Brain microvascular endothelial cell (primary cell): ENCODE data around the gene DGKG.

ENCODE experiments used
- DNase-seq: peaks from one replicate; pipeline ENCODE4 v3.0.0-alpha.2; 2020
- H3K27ac ChIP-seq: fragments of 250-450 bp; sonication (Bioruptor Pico); 2 replicates; pipeline ENCODE4 v1.5.1; 2020; ENCODE audit warnings: mild to moderate bottlenecking, moderate library complexity
- H3K27me3 ChIP-seq: fragments of 250-450 bp; sonication (Bioruptor Pico); replicated peaks from 2 replicates; pipeline ENCODE4 v1.5.1; 2020; ENCODE audit warnings: mild to moderate bottlenecking
- H3K36me3 ChIP-seq: fragments of 250-450 bp; sonication (Bioruptor Pico); replicated peaks from 2 replicates; pipeline ENCODE4 v1.5.1; 2020; ENCODE audit warnings: mild to moderate bottlenecking
- H3K4me3 ChIP-seq: 2 replicates; pipeline ENCODE4 v1.5.1; 2011; ENCODE audit warnings: low read depth, mild to moderate bottlenecking, control low read depth, low read length, moderate library complexity
- CTCF ChIP-seq: IDR thresholded peaks from 2 replicates; pipeline ENCODE4 v1.5.1; 2011; ENCODE audit warnings: low read depth, mild to moderate bottlenecking, moderate library complexity, low read length, control low read depth, inconsistent platforms; ENCODE audit errors: missing control alignments
- in situ Hi-C: cut with HindIII; loops from 2 replicates; pipeline ENCODE4 v1.10.0; 2017; ENCODE audit warnings: low sequenced_read_pairs, low pct_ligation_motif_present

Gene DGKG

DNA sequence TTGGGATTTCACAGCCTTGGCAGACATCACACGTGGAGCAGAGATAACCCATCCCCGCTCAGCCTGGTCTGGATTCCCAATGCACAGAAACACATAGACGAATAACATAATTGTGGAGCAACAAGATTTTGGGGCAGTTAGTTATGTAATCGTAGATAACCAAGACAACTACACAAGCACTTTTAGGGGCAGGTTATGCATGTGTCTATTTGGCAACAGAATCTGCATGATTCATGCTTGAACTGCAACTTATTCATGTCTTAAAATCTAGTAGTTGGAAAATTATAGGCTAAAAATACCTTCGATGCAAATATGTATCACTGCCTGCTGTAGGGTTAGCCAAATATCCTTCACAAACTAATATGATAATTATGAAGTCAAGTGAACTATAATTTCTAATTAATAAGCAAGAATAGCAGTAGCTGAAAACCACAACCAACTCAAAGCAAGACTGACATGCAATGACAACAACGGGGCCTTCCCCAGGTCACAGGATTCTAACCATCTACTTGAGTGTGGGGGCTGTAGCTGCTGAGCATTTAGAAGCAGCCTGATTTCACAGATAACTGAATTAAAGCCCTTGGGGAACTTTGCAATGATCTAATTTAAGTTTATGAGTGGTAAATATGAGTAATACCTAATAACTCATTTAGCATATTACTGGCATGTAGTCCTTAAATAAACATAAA lies 31.1 kb downstream of the DGKG start:
- no peak for DNase-seq

DNA sequence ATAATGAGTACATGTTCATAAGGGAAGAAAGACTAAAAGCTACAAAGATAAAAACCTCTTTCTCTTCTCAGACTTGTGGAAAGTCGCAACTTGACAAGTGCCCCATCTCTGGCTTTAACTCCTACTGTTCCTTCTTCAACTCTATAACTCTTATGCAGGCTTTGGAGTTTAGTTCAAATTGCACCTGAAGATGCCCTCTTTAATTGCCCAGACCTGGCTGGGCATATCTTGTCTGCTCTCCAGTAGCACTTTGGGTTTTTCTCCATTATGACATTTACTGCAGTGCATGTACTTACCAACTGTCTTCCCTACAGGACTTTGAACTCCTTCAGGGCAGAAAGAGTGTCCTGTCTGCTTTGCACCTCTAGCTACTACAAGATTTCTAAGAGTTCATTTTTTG lies 32.4 kb downstream of the DGKG start:
- no peaks in the 10 kb centered on the region for H3K27me3 ChIP-seq
- no peak overlapping the region for H3K4me3 ChIP-seq
- DNase-seq: no peak
- H3K36me3 ChIP-seq: no peaks in the 10 kb centered on the region
- no peak overlapping the region for H3K27ac ChIP-seq
- no peak for TF ChIP-seq CTCF
- in situ Hi-C loops: no loop called here

More for the DNA sequence above, 31.1 kb downstream of the DGKG start:
- TF ChIP-seq CTCF: no peak
- Histone ChIP-seq H3K36me3 (no peaks in the 10 kb centered on the region), H3K4me3 (no peak overlapping the region), H3K27me3 (no peaks in the 10 kb centered on the region), H3K27ac (no peak overlapping the region)
- in situ Hi-C loops: no loop called here

DNA sequence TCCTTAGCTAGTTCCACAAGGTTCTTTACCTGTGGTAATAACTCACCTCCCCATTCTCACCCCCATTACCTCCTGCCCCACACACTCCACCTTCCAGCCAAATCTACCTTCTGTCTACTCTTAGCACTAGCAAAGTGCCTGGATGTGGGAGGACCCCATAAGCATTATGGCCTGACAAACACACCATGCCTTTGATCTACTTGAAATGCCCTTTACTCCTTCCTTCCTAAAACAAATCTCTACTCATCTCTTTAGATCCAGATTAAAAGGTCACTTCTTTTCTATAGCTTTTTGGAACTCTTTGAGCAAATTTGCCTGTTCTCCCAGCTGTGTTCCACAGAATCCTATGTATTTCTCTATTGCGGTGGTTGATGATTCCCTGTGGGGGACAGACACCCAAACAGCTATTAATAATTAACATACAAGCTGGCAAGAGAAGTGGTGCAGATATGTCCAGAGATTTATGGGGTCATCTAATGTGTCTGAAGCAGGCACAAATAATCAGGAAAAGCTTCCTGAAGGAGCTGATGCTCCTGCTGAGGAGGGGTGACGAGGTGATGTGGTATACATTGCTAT lies 34.0 kb downstream of the DGKG start:
- no peak for DNase-seq
- in situ Hi-C loops: no loop called here
- TF ChIP-seq CTCF: no peak
- Histone ChIP-seq H3K4me3 (no peak overlapping the region), H3K27me3 (no peaks in the 10 kb centered on the region), H3K27ac (no peak overlapping the region), H3K36me3 (no peaks in the 10 kb centered on the region)

GRCh38 chr3:186322761-186323160 lies 39.3 kb downstream of the DGKG start:
- no peak overlapping the region for H3K4me3 ChIP-seq
- in situ Hi-C loops: no loop called here
- TF ChIP-seq CTCF: no peak
- no peaks in the 10 kb centered on the region for H3K27me3 ChIP-seq
- no peaks in the 10 kb centered on the region for H3K36me3 ChIP-seq
- no peak overlapping the region for H3K27ac ChIP-seq
- no peak for DNase-seq

- H3K27ac ChIP-seq: no peak overlapping the region
- in situ Hi-C loops: no loop called here
- no peak for TF ChIP-seq CTCF
- no peak for DNase-seq
- no peak overlapping the region for H3K4me3 ChIP-seq
- no peaks in the 10 kb centered on the region for H3K27me3 ChIP-seq
- H3K36me3 ChIP-seq: no peaks in the 10 kb centered on the region
Measured at GRCh38 chr3:186321746-186322145, 40.3 kb downstream of the DGKG start.
